Measurements from ENCODE around the gene SPDEF.

The SPDEF gene

DNA sequence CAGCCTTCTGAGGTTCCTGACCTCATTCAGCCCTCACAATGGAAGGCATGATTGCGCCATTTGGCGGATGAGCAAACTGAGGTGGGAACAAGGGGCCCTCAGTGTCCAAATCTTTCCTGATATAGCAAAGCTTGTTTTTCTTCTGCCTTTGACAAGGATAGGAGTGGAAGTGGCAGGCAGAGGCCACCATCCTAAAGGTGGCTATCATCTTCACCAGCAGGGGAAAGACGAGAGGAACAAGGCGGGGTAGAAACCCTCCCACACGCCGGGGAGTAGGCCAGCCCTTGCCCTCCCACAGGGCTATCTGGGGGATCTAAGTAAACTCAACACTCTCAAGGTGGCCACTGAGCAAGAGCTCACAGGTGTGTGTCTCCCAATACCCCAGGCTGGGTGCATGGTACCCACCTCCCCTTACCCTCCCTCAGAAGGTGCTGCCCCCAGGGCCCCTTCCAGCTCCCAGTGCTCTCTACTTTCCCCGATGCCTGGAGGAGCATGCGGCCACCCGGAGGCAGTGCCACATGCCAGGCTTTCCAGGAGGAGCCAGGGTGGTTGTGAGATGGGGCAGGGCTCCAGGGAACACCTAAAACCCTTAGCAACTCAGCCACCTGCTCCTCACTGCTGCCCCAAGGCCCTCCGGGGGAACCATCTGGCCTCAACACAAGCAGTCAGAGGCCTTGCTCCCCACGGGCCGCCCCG lies 11.2 kb downstream of the SPDEF start:
- Histone ChIP-seq H3K27ac (ENCODE audit: extremely low read depth, low read depth, low read length) (no peak overlapping the region), H3K36me3 (ENCODE audit: control insufficient read depth in 2 of 2, insufficient read depth in 1 of 2, low read length in 2 of 2) (no peaks in the 10 kb centered on the region), H3K4me1 (ENCODE audit: control insufficient read depth, insufficient read depth, low read length) (no peaks in the 10 kb centered on the region), H3K4me3 (ENCODE audit: low read depth, low read length) (no peak overlapping the region), H3K9me3 (ENCODE audit: control insufficient read depth, insufficient read depth, low read depth, low read length) (no peaks in the 10 kb centered on the region)
- ChIA-PET CTCF (no interaction called here), POLR2A (no interaction called here)
- TF ChIP-seq ZBTB44 (tag by site-specific recombination; IDR thresholded peaks at IDR 0.05) (no peak), ZNF214 (tag by site-specific recombination; IDR thresholded peaks at IDR 0.05; ENCODE audit: borderline replicate concordance) (no peak), SCRT2 (tag by site-specific recombination; IDR thresholded peaks at IDR 0.05) (no peak), ZBTB6 (tag by site-specific recombination; IDR thresholded peaks at IDR 0.05) (no peak), SETDB1 (IDR thresholded peaks at IDR 0.05; ENCODE audit: insufficient read length, low read length) (no peak), EGR2 (tag by site-specific recombination; IDR thresholded peaks at IDR 0.05; ENCODE audit: low read depth) (peak; percentile 65), ZBTB11 (tag by site-specific recombination; conservative IDR thresholded peaks at IDR 0.05; ENCODE audit: low read depth) (no peak), ZNF488 (tag by site-specific recombination; IDR thresholded peaks at IDR 0.05) (no peak), TCF7L2 (IDR thresholded peaks at IDR 0.05; ENCODE audit: borderline replicate concordance, low read depth, low read length) (no peak), ZNF626 (tag by site-specific recombination; IDR thresholded peaks at IDR 0.05) (no peak), ZNF132 (tag by site-specific recombination; IDR thresholded peaks at IDR 0.05; ENCODE audit: borderline replicate concordance) (no peak), ZFP37 (tag by site-specific recombination; IDR thresholded peaks at IDR 0.05) (no peak), ZIC2 (tag by site-specific recombination; IDR thresholded peaks at IDR 0.05) (peak; percentile 44), ZSCAN30 (tag by site-specific recombination; IDR thresholded peaks at IDR 0.05) (no peak), SCRT1 (tag by site-specific recombination; IDR thresholded peaks at IDR 0.05; ENCODE audit: borderline replicate concordance) (no peak), ZNF121 (tag by site-specific recombination; IDR thresholded peaks at IDR 0.05) (no peak), ZBTB49 (tag by site-specific recombination; IDR thresholded peaks at IDR 0.05; ENCODE audit: low read depth) (no peak), ZNF624 (tag by site-specific recombination; IDR thresholded peaks at IDR 0.05) (no peak), ZNF157 (tag by site-specific recombination; IDR thresholded peaks at IDR 0.05) (no peak), ZFHX2 (tag by site-specific recombination; conservative IDR thresholded peaks at IDR 0.05) (peak; percentile 77), ZNF747 (tag by site-specific recombination; IDR thresholded peaks at IDR 0.05) (no peak), ZNF768 (tag by site-specific recombination; IDR thresholded peaks at IDR 0.05) (no peak), ZNF510 (tag by site-specific recombination; IDR thresholded peaks at IDR 0.05; ENCODE audit: insufficient replicate concordance) (no peak), ZFP3 (tag by site-specific recombination; IDR thresholded peaks at IDR 0.05; ENCODE audit: low read depth) (no peak), GLIS1 (tag by site-specific recombination; IDR thresholded peaks at IDR 0.05) (peak; percentile 74), ZNF404 (tag by site-specific recombination; IDR thresholded peaks at IDR 0.05) (no peak)
- TF ChIP-seq, protein P1, sequence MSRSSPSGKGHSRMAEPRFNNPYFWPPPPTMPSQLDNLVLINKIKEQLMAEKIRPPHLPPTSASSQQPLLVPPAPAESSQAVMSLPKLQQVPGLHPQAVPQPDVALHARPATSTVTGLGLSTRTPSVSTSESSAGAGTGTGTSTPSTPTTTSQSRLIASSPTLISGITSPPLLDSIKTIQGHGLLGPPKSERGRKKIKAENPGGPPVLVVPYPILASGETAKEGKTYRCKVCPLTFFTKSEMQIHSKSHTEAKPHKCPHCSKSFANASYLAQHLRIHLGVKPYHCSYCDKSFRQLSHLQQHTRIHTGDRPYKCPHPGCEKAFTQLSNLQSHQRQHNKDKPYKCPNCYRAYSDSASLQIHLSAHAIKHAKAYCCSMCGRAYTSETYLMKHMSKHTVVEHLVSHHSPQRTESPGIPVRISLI (tag by site-specific recombination; IDR thresholded peaks at IDR 0.05), result no peak

Measured in HEK293 (cell line).